ENCODE data around the gene SCMH1.
"Not testable (repeated sequence)": the region's sequence is repeated elsewhere in the genome, so short reads cannot be mapped to it uniquely, and the experiment has no call there.

The SCMH1 gene

DNA sequence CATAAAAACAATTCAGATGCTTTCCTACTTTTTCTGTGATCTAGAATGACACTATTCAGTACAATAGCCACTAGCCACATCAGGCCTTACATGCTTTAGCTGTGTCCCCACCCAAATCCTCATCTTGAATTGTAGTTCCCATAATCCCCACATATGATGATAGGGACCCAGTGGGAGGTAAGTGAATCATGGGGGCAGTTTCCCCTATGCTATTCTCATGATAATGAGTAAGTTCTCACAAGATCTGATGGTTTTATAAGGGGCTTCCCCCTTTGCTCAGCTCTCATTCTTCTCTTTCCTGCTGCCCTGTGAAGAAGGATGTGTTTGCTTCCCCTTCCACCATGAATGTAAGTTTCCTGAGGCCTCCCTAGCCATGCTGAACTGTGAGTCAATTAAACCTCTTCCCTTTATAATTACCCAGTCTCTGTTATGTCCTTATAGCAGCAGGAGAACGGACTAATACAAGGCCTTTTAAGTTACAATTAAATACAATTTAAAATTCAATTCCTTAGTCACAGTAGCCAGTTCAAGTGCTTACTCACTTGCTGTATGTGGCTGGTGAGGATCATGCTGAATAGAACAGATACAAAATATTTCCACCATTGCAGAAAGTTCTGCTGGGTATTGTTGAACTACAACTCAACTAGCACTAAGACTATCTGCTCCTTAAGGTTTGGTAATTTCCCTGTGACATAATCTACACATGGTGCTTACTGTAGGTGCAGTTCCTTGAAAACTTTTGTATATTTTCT, 106.7 kb downstream of the SCMH1 start:
- Histone ChIP-seq H3K27ac (ENCODE audit: low read depth, low read length) (no peak overlapping the region), H3K4me3 (ENCODE audit: insufficient read depth, low read length, poor library complexity, severe bottlenecking) (no peak overlapping the region), H2AFZ (ENCODE audit: low read depth, low read length, severe bottlenecking) (no peak overlapping the region), H3F3A (ENCODE audit: insufficient read depth) (no peaks in the 10 kb centered on the region), H3K36me3 (ENCODE audit: low read length) (peaks cover 11% of the 10 kb centered on the region), H3K27me3 (ENCODE audit: low read length) (no peaks in the 10 kb centered on the region), H3K79me2 (ENCODE audit: insufficient read depth, low read length) (no peaks in the 10 kb centered on the region), H3K9me3 (ENCODE audit: insufficient read depth, low read length) (no peaks in the 10 kb centered on the region), H3K4me2 (ENCODE audit: low read depth, low read length, poor library complexity, severe bottlenecking) (no peak overlapping the region), H4K20me1 (ENCODE audit: low read depth, low read length) (no peaks in the 10 kb centered on the region), H3K9ac (ENCODE audit: low read length) (no peak overlapping the region), H3K9me2 (replicated peaks; ENCODE audit: insufficient read depth, low read length) (no peaks in the 10 kb centered on the region)
- TF ChIP-seq, protein P1, sequence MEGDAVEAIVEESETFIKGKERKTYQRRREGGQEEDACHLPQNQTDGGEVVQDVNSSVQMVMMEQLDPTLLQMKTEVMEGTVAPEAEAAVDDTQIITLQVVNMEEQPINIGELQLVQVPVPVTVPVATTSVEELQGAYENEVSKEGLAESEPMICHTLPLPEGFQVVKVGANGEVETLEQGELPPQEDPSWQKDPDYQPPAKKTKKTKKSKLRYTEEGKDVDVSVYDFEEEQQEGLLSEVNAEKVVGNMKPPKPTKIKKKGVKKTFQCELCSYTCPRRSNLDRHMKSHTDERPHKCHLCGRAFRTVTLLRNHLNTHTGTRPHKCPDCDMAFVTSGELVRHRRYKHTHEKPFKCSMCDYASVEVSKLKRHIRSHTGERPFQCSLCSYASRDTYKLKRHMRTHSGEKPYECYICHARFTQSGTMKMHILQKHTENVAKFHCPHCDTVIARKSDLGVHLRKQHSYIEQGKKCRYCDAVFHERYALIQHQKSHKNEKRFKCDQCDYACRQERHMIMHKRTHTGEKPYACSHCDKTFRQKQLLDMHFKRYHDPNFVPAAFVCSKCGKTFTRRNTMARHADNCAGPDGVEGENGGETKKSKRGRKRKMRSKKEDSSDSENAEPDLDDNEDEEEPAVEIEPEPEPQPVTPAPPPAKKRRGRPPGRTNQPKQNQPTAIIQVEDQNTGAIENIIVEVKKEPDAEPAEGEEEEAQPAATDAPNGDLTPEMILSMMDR (IDR thresholded peaks at IDR 0.05; ENCODE audit: insufficient read depth, low read length, poor library complexity, severe bottlenecking) = no peak
- TF ChIP-seq EZH2phosphoT487 (conservative IDR thresholded peaks at IDR 0.05; ENCODE audit: low read length) = no peak

DNA sequence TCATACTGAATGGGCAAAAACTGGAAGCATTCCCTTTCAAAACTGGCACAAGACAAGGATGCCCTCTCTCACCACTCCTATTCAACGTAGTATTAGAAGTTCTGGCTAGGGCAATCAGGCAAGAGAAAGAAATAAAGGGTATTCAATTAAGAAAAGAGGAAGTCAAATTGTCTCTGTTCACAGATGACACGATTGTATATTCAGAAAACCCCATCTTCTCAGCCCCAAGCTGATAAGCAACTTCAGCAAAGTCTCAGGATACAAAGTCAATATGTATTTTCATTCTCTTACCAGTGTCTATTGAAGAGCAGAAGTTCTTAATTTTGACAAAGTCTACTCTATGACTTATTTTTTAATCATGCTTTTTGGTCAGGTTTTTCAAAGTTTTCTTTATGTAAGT, 107.8 kb downstream of the SCMH1 start:
- not testable (repeated sequence) for H4K20me1 ChIP-seq (ENCODE audit: low read depth, low read length); H3K9me3 ChIP-seq (ENCODE audit: insufficient read depth, low read length); H2AFZ ChIP-seq (ENCODE audit: low read depth, low read length, severe bottlenecking); H3K9me2 ChIP-seq (replicated peaks; ENCODE audit: insufficient read depth, low read length); H3K9ac ChIP-seq (ENCODE audit: low read length); H3K36me3 ChIP-seq (ENCODE audit: low read length); H3K4me2 ChIP-seq (ENCODE audit: low read depth, low read length, poor library complexity, severe bottlenecking); H3K27ac ChIP-seq (ENCODE audit: low read depth, low read length); H3K4me3 ChIP-seq (ENCODE audit: insufficient read depth, low read length, poor library complexity, severe bottlenecking); H3K27me3 ChIP-seq (ENCODE audit: low read length); H3K79me2 ChIP-seq (ENCODE audit: insufficient read depth, low read length); H3F3A ChIP-seq (ENCODE audit: insufficient read depth)

DNA sequence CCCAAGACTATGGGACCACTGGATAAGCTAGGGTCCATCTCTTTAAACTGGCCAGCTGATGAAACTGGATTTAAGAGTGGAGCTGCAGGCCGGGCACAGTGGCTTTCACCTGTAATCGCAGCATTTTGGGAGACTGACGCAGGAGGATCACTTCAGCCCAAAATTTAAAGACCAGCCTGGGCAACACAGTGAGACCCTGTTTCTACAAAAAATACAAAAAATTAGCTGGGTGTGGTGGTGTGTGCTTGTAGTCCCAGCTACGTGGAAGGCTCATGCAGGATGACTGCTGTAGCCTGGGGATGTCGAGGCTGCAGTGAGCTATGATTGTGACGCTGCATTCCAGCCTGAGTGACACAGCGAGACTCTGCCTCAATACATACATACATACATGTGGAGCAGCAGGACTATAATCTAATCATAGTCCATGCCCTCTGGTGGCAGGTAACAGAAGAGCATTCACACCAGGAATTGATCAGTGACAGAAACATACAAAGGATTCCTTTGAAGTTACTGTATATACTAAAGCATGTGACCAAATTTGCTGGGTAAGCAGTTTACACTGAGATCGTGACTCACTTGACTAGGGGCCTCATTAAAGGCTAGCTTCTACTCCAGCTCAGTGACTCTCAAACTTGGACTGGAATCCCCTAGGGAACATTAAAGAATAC, 119.1 kb downstream of the SCMH1 start:
- TF ChIP-seq EZH2phosphoT487 (conservative IDR thresholded peaks at IDR 0.05; ENCODE audit: low read length) = no peak
- TF ChIP-seq, protein P1 (IDR thresholded peaks at IDR 0.05; ENCODE audit: insufficient read depth, low read length, poor library complexity, severe bottlenecking) = no peak
- H3K27ac ChIP-seq (ENCODE audit: low read depth, low read length) = no peak overlapping the region
- H3K4me3 ChIP-seq (ENCODE audit: insufficient read depth, low read length, poor library complexity, severe bottlenecking) = no peak overlapping the region
- H3K9me3 ChIP-seq (ENCODE audit: insufficient read depth, low read length) = no peaks in the 10 kb centered on the region
- no peaks in the 10 kb centered on the region for H3K79me2 ChIP-seq (ENCODE audit: insufficient read depth, low read length)
- H2AFZ ChIP-seq (ENCODE audit: low read depth, low read length, severe bottlenecking) = no peak overlapping the region
- 0 out of 2 replicates have a peak, but pooled peaks cover 5% of the 10 kb centered on the region for H3K36me3 ChIP-seq (ENCODE audit: low read length)
- H3F3A ChIP-seq (ENCODE audit: insufficient read depth) = no peaks in the 10 kb centered on the region
- H3K9ac ChIP-seq (ENCODE audit: low read length) = no peak overlapping the region
- no peaks in the 10 kb centered on the region for H3K9me2 ChIP-seq (replicated peaks; ENCODE audit: insufficient read depth, low read length)
- no peak overlapping the region for H3K4me2 ChIP-seq (ENCODE audit: low read depth, low read length, poor library complexity, severe bottlenecking)
- H3K27me3 ChIP-seq (ENCODE audit: low read length) = no peaks in the 10 kb centered on the region
- H4K20me1 ChIP-seq (ENCODE audit: low read depth, low read length) = no peaks in the 10 kb centered on the region

DNA sequence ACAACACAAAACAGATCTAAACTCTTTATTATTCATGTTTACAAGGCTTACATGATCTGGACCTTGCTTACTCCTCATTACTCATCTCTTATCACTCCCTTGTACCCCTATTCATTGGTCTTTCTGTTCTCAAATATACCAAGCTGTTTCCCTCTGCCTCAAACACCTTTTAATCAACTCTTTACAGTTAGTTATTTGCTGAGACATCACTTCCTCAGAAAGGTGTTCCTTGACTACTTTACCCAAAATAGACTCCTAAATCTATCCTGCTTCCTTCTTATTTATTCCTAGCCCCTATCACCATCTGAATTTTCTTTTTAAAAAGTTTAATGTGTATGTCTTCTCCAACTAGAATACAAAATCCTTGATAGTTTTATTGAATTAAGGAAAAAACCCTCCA, 120.0 kb downstream of the SCMH1 start:
- Histone ChIP-seq H3F3A (ENCODE audit: insufficient read depth) (no peaks in the 10 kb centered on the region), H3K27ac (ENCODE audit: low read depth, low read length) (no peak overlapping the region), H3K9ac (ENCODE audit: low read length) (no peak overlapping the region), H3K36me3 (ENCODE audit: low read length) (0 out of 2 replicates have a peak, but pooled peaks cover 5% of the 10 kb centered on the region), H3K79me2 (ENCODE audit: insufficient read depth, low read length) (no peaks in the 10 kb centered on the region), H3K9me2 (replicated peaks; ENCODE audit: insufficient read depth, low read length) (no peaks in the 10 kb centered on the region), H4K20me1 (ENCODE audit: low read depth, low read length) (no peaks in the 10 kb centered on the region), H3K9me3 (ENCODE audit: insufficient read depth, low read length) (no peaks in the 10 kb centered on the region), H3K27me3 (ENCODE audit: low read length) (no peaks in the 10 kb centered on the region), H3K4me3 (ENCODE audit: insufficient read depth, low read length, poor library complexity, severe bottlenecking) (no peak overlapping the region), H3K4me2 (ENCODE audit: low read depth, low read length, poor library complexity, severe bottlenecking) (no peak overlapping the region), H2AFZ (ENCODE audit: low read depth, low read length, severe bottlenecking) (no peak overlapping the region)
- TF ChIP-seq, protein P1 (IDR thresholded peaks at IDR 0.05; ENCODE audit: insufficient read depth, low read length, poor library complexity, severe bottlenecking) = no peak
- no peak for TF ChIP-seq EZH2phosphoT487 (conservative IDR thresholded peaks at IDR 0.05; ENCODE audit: low read length)
